ENCODE results near the gene PPP2R2C. TPM values are rescaled to one million over a fixed set of nuclear protein-coding genes. Genes with fewer than 3 reads are reported as not detected.

Gene PPP2R2C
- total and polyA plus RNA-seq, 5 donors from 2014 or later: not detected

DNA sequence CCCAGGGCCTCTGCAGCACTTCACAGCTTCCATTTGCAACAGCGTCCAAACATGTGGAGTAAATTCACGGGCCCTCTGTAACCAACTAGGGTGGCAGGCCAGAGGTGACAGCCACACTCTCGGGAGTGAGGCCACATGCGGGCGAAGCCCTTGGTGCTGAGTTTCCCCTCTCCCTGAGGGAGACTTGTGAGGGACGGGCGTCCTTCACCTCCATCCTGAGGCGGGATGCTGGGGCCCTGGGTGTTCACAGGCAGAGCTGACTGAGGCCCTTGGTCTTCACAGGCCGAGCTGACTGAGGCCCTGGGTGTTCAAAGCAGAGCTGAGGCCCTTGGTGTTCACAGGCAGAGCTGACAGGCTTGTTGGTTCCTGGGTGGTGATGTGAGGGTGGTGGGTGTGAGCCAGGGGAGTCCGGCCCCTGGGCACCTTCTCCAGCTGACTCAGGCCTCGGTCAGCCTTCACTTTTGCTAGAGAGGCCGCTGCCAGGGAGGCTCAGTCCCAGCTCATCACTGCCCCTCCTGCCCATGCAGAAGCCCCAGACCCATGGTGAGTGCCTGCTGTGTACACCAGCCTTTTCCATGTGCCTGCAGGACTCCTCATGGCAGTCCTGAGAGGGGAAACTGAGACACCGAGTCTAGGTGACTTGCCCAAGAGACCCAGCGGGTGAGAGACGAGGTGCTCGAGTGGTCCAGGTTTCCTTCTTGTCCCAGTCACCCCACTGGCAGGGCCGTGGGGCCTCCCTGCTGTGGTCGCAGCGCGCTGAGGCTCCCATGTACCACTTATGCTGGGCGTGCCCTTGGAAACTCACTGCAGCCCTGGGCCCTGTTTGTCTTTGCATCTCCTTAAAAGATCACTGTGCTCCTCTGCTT, 194.2 kb downstream of the PPP2R2C start:
- Mint-ChIP-seq H3K4me3 (peak overlapping the region in 1 of 4 donors; percentile 69), H3K4me1 (peaks cover 4 to 12% (median 7%) of the 10 kb centered on the region in 4 donors), H3K27ac (peak overlapping the region in 1 of 3 donors; percentile 44), H3K36me3 (peaks cover 8% of the 10 kb centered on the region), H3K27me3 (no peaks in the 10 kb centered on the region), H3K9me3 (no peaks in the 10 kb centered on the region)
- DNase-seq: no peak
- H3K27ac ChIP-seq (ENCODE audit: insufficient read depth, low read length, poor library complexity, severe bottlenecking): no peak overlapping the region
- no peaks in the 10 kb centered on the region for H3K9me3 ChIP-seq (ENCODE audit: control insufficient read depth in 2 of 2, low read length in 2 of 2)
- H3K36me3 ChIP-seq (ENCODE audit: control insufficient read depth, insufficient read depth, low read length): no peaks in the 10 kb centered on the region
- H3K4me3 ChIP-seq (ENCODE audit: low read depth, low read length): no peak overlapping the region
- no peak for ATAC-seq (ENCODE audit: low read depth in 2 of 2)
- H3K27me3 ChIP-seq (ENCODE audit: control insufficient read depth, insufficient read depth, low read length): no peaks in the 10 kb centered on the region
- H3K4me1 ChIP-seq (ENCODE audit: control insufficient read depth, insufficient read depth, low read length, poor library complexity, severe bottlenecking): peaks cover 8% of the 10 kb centered on the region

DNA sequence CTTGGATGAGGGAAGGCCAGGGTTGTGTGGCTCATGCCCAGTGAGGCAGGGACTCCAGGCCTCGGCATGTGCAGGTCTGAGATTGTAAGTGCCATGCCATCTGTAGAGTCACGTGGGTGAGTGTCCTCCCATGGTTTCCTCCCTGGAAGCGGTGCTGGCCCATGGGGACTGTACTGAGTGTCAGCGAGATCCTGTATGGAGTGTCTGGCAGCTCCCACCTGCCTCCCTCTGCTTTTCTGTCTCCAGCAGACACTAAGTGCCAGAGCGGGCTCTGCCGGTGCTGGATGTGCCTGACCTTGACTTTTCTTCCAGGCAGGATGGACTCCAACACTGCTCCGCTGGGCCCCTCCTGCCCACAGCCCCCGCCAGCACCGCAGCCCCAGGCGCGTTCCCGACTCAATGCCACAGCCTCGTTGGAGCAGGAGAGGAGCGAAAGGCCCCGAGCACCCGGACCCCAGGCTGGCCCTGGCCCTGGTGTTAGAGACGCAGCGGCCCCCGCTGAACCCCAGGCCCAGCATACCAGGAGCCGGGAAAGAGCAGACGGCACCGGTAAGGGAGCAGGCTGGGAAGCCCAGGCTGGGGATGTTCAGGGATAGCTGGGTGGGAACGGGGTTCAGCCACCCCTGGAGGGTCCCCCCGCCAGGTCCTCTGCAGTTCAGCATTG, 195.1 kb downstream of the PPP2R2C start:
- DNase-seq (no peak), ATAC-seq (ENCODE audit: low read depth in 2 of 2) (no peak)
- Mint-ChIP-seq H3K27me3 (no peaks in the 10 kb centered on the region), H3K4me1 (peaks cover 4 to 12% (median 8%) of the 10 kb centered on the region in 4 donors), H3K36me3 (peaks cover 8% of the 10 kb centered on the region), H3K27ac (peak overlapping the region in 1 of 3 donors; percentile 28), H3K9me3 (no peaks in the 10 kb centered on the region), H3K4me3 (no peak overlapping the region)
- H3K36me3 ChIP-seq (ENCODE audit: control insufficient read depth, insufficient read depth, low read length): no peaks in the 10 kb centered on the region
- H3K4me3 ChIP-seq (ENCODE audit: low read depth, low read length): no peak overlapping the region
- H3K9me3 ChIP-seq (ENCODE audit: control insufficient read depth in 2 of 2, low read length in 2 of 2): no peaks in the 10 kb centered on the region
- peaks cover 8% of the 10 kb centered on the region for H3K4me1 ChIP-seq (ENCODE audit: control insufficient read depth, insufficient read depth, low read length, poor library complexity, severe bottlenecking)
- no peak overlapping the region for H3K27ac ChIP-seq (ENCODE audit: insufficient read depth, low read length, poor library complexity, severe bottlenecking)
- H3K27me3 ChIP-seq (ENCODE audit: control insufficient read depth, insufficient read depth, low read length): no peaks in the 10 kb centered on the region

DNA sequence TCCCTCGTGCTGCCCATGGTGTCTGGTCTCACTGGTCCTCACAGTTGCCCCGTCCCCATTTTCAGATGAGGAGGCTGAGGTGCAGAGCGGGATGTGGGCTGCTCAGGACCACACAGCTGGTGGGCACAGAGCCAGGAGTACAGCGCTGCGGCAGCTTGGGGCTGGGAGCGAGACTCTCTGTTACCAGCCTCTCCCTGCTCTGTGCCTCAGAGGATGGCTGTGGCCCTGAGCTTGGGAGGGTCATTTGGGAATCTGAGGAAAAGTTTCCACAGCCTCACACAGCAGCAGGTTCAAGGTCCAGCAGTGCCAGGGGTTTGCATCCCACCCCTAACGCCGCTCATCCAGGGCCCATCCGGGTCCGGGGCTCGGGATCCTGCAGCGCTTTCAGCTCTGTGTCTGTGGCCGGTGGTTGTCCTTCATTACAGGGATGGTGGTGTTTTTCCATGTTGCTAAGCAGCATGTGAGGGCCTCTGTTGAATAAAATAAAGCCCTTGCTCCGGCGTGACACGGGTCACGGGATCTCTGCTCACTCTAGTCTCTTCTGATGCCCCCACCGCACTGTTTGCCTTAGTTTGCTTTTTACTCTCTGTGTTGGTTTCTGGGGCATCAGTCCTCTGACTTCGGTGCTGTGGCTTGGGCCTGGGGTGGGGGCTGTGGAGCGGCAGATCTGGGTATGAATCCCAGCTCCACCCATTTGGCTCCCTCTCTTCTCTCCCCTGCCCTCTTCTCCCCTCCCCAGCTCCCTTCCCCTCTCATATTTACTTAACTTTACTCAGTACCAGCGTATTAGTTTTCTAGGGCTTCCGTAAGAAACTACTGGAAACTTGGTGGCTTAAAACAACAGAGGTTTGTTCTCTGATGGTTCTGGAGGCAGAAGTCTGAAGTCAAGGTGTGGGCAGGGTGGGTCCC, 196.3 kb downstream of the PPP2R2C start:
- no peaks in the 10 kb centered on the region for H3K9me3 ChIP-seq (ENCODE audit: control insufficient read depth in 2 of 2, low read length in 2 of 2)
- H3K27ac Mint-ChIP-seq: no peak overlapping the region
- ATAC-seq (ENCODE audit: low read depth in 2 of 2): no peak

DNA sequence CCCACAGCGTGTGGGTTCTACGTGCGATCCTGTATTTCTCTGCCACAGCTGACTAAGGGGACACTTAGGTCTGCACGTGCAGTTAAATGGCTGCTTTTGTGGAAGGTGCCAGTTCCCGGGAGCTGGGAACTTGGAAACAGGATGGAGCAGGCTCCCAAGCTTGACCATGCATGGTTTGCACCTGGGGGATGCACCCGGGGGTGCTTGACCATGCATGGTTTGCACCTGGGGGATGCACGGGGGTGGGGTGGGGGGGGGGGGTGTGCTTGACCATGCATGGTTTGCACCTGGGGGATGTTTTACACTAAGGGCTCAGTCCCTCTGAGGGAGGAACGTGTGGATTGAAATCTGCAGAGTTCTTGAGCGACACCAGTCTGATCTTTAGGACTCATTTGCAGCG, 197.1 kb downstream of the PPP2R2C start:
- no peak overlapping the region for H3K27ac Mint-ChIP-seq
- H3K27me3 ChIP-seq (ENCODE audit: control insufficient read depth, insufficient read depth, low read length): no peaks in the 10 kb centered on the region
- H3K4me1 Mint-ChIP-seq: peaks cover 4 to 25% (median 12%) of the 10 kb centered on the region in 4 donors
- H3K9me3 ChIP-seq (ENCODE audit: control insufficient read depth in 2 of 2, low read length in 2 of 2): no peaks in the 10 kb centered on the region
- no peaks in the 10 kb centered on the region for H3K27me3 Mint-ChIP-seq
- H3K4me3 Mint-ChIP-seq: no peak overlapping the region
- ATAC-seq (ENCODE audit: low read depth in 2 of 2): no peak
- H3K36me3 ChIP-seq (ENCODE audit: control insufficient read depth, insufficient read depth, low read length): no peaks in the 10 kb centered on the region
- no peak for DNase-seq
- no peaks in the 10 kb centered on the region for H3K9me3 Mint-ChIP-seq
- no peak overlapping the region for H3K4me3 ChIP-seq (ENCODE audit: low read depth, low read length)
- no peak overlapping the region for H3K27ac ChIP-seq (ENCODE audit: insufficient read depth, low read length, poor library complexity, severe bottlenecking)
- no peaks in the 10 kb centered on the region for H3K36me3 Mint-ChIP-seq
- H3K4me1 ChIP-seq (ENCODE audit: control insufficient read depth, insufficient read depth, low read length, poor library complexity, severe bottlenecking): peaks cover 11% of the 10 kb centered on the region

More for the DNA sequence above, 196.3 kb downstream of the PPP2R2C start:
- H3K27me3 Mint-ChIP-seq: no peaks in the 10 kb centered on the region
- Histone ChIP-seq H3K36me3 (ENCODE audit: control insufficient read depth, insufficient read depth, low read length) (no peaks in the 10 kb centered on the region), H3K4me3 (ENCODE audit: low read depth, low read length) (no peak overlapping the region), H3K27ac (ENCODE audit: insufficient read depth, low read length, poor library complexity, severe bottlenecking) (no peak overlapping the region), H3K4me1 (ENCODE audit: control insufficient read depth, insufficient read depth, low read length, poor library complexity, severe bottlenecking) (peaks cover 8% of the 10 kb centered on the region), H3K27me3 (ENCODE audit: control insufficient read depth, insufficient read depth, low read length) (no peaks in the 10 kb centered on the region)
- DNase-seq: no peak
- H3K36me3 Mint-ChIP-seq: peaks cover 6% of the 10 kb centered on the region
- no peak overlapping the region for H3K4me3 Mint-ChIP-seq
- no peaks in the 10 kb centered on the region for H3K9me3 Mint-ChIP-seq
- peaks cover 4 to 17% (median 10%) of the 10 kb centered on the region in 4 donors for H3K4me1 Mint-ChIP-seq

DNA sequence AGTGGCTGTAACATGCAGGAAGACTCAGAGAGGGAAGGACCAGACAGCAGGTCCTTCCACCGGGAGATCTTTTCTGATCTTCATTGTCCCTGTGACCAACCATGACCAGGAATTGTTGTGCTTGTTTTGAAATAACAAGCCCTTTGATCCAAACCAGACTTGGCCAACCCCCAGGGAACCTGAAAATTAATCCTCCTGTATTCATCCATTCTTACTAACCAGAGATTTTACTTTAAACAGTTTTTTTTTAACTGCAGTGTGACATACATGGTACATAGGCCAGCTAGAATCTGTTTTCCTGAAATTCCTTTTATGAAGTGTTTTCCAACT, 198.8 kb downstream of the PPP2R2C start:
- H3K27ac ChIP-seq (ENCODE audit: insufficient read depth, low read length, poor library complexity, severe bottlenecking): no peak overlapping the region
- peaks cover 1 to 26% (median 14%) of the 10 kb centered on the region in 4 donors for H3K4me1 Mint-ChIP-seq
- H3K27me3 Mint-ChIP-seq: peaks cover 6% of the 10 kb centered on the region
- ATAC-seq (ENCODE audit: low read depth in 2 of 2) (no peak), DNase-seq (no peak)
- H3K36me3 ChIP-seq (ENCODE audit: control insufficient read depth, insufficient read depth, low read length): no peaks in the 10 kb centered on the region
- no peaks in the 10 kb centered on the region for H3K9me3 ChIP-seq (ENCODE audit: control insufficient read depth in 2 of 2, low read length in 2 of 2)
- peak overlapping the region in 1 of 4 donors; percentile 91 for H3K4me3 Mint-ChIP-seq
- no peaks in the 10 kb centered on the region for H3K36me3 Mint-ChIP-seq
- peaks cover 20% of the 10 kb centered on the region for H3K4me1 ChIP-seq (ENCODE audit: control insufficient read depth, insufficient read depth, low read length, poor library complexity, severe bottlenecking)
- no peak overlapping the region for H3K4me3 ChIP-seq (ENCODE audit: low read depth, low read length)
- no peaks in the 10 kb centered on the region for H3K27me3 ChIP-seq (ENCODE audit: control insufficient read depth, insufficient read depth, low read length)
- no peak overlapping the region for H3K27ac Mint-ChIP-seq
- no peaks in the 10 kb centered on the region for H3K9me3 Mint-ChIP-seq

DNA sequence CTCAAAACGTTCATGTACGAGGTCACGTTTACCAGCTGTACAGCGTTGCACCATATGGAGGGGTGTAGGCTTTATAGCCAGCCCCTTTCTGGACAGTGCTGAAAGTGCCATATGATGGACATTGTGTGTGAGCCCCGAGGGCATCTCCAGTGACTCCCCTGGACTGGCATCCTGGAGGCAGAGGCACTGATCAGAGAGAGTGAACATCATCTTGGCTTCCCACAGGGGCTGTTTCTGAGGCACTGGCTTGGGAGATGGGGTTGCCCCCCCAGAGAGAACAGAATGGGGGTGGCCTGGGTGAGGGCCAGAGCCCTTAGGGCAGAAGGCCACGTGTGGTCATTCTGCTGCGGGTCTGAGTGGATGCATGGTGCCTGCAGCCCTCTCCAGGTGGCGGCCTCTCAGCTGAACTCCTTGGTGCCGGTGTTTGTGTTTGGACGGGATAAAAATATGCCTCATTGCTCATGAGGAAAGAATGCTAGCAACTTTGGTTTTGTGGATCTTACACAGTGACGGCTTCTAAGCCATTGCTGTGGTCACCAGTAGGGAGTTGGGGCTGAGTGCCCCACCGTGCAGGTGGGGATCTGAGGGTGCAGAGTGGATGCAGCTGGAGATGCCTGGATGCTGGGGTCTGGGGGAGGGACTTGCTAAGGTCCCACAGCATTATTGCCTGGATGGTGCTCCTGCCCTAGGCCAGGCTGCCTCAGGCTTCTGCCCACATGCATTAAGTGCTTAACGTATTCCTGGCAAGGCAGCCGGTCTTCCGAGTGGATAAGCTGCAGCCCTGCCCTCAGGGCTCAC, 199.4 kb downstream of the PPP2R2C start:
- H3K27me3 ChIP-seq (ENCODE audit: control insufficient read depth, insufficient read depth, low read length): peaks cover 2% of the 10 kb centered on the region
- H3K27ac Mint-ChIP-seq: no peak overlapping the region
- peaks cover 12% of the 10 kb centered on the region for H3K27me3 Mint-ChIP-seq
- ATAC-seq (ENCODE audit: low read depth in 2 of 2) (no peak), DNase-seq (no peak)
- H3K36me3 Mint-ChIP-seq: no peaks in the 10 kb centered on the region
- peak overlapping the region in 1 of 4 donors; percentile 91 for H3K4me3 Mint-ChIP-seq
- H3K9me3 ChIP-seq (ENCODE audit: control insufficient read depth in 2 of 2, low read length in 2 of 2): no peaks in the 10 kb centered on the region
- no peak overlapping the region for H3K27ac ChIP-seq (ENCODE audit: insufficient read depth, low read length, poor library complexity, severe bottlenecking)
- H3K4me1 Mint-ChIP-seq: peaks cover 0 to 24% (median 13%) of the 10 kb centered on the region in 4 donors
- H3K36me3 ChIP-seq (ENCODE audit: control insufficient read depth, insufficient read depth, low read length): no peaks in the 10 kb centered on the region
- peaks cover 15% of the 10 kb centered on the region for H3K4me1 ChIP-seq (ENCODE audit: control insufficient read depth, insufficient read depth, low read length, poor library complexity, severe bottlenecking)
- no peaks in the 10 kb centered on the region for H3K9me3 Mint-ChIP-seq
- H3K4me3 ChIP-seq (ENCODE audit: low read depth, low read length): no peak overlapping the region
